OCI-LY1 (cell line): ENCODE measurements around the gene CAMTA1.

Experiments
- EZH2 ChIP-seq: fragments of 200-600 bp; sonication (generic), shearing (Covaris generic); IDR thresholded peaks from 2 replicates; pipeline ENCODE4 v1.8.0; 2017; ENCODE audit warnings: borderline replicate concordance, mixed run types, mild to moderate bottlenecking, antibody characterized with exemption, low read length, moderate library complexity, mixed read lengths
- TF ChIP-seq, protein P1 (sequence below): fragments of 200-600 bp; sonication (generic), shearing (Covaris generic); IDR thresholded peaks from 2 replicates; pipeline ENCODE4 v1.5.1; 2017; ENCODE audit warnings: mild to moderate bottlenecking, antibody characterized with exemption, low read length, moderate library complexity, mixed read lengths

DNA sequence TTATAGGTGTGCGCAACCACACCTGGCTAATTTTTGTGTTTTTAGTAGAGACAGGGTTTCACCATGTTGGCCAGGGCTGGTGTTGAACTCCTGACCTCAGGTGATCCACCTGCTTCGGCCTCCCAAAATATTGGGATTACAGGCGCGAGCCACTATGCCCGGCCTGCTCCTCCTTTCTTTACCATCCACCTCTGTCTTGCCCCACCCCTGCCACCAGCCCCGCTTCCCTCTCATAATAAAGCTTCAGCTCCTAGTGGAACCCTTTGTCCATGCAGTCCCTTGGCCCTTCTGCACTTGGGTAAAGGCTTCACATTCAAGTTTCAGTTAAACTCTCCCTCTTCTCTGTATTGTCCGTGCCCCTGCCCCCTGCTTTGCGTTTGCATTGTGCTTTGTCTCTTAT is 120.1 kb downstream of the CAMTA1 start:
- TF ChIP-seq, protein P1, sequence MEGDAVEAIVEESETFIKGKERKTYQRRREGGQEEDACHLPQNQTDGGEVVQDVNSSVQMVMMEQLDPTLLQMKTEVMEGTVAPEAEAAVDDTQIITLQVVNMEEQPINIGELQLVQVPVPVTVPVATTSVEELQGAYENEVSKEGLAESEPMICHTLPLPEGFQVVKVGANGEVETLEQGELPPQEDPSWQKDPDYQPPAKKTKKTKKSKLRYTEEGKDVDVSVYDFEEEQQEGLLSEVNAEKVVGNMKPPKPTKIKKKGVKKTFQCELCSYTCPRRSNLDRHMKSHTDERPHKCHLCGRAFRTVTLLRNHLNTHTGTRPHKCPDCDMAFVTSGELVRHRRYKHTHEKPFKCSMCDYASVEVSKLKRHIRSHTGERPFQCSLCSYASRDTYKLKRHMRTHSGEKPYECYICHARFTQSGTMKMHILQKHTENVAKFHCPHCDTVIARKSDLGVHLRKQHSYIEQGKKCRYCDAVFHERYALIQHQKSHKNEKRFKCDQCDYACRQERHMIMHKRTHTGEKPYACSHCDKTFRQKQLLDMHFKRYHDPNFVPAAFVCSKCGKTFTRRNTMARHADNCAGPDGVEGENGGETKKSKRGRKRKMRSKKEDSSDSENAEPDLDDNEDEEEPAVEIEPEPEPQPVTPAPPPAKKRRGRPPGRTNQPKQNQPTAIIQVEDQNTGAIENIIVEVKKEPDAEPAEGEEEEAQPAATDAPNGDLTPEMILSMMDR, result no peak
- no peak for TF ChIP-seq EZH2
